ENCODE data around the gene MBTD1.
"Not testable (repeated sequence)": the region's sequence is repeated elsewhere in the genome, so short reads cannot be mapped to it uniquely, and the experiment has no call there.

The MBTD1 gene

GRCh38 chr17:51255673-51256072, 4.2 kb downstream of the MBTD1 start:
- DNase-seq (ENCODE audit: low read depth), result no peak

- DNase-seq (ENCODE audit: low read depth), result no peak
Observed at GRCh38 chr17:51251010-51251409, 8.8 kb downstream of the MBTD1 start.

GRCh38 chr17:51250314-51250840, 9.5 kb downstream of the MBTD1 start:
- DNase-seq (ENCODE audit: low read depth), result no peak

- DNase-seq (ENCODE audit: low read depth), result no peak
Observed at GRCh38 chr17:51245535-51245934, 14.3 kb downstream of the MBTD1 start.

GRCh38 chr17:51244041-51244440, 15.8 kb downstream of the MBTD1 start:
- DNase-seq (ENCODE audit: low read depth), result no peak

GRCh38 chr17:51240275-51240674, 19.6 kb downstream of the MBTD1 start:
- DNase-seq (ENCODE audit: low read depth), result no peak

GRCh38 chr17:51238255-51238887, 21.5 kb downstream of the MBTD1 start:
- DNase-seq (ENCODE audit: low read depth), result no peak

GRCh38 chr17:51234162-51234561, 25.7 kb downstream of the MBTD1 start:
- no peak for DNase-seq (ENCODE audit: low read depth)

- DNase-seq (ENCODE audit: low read depth), result no peak
Observed at GRCh38 chr17:51231999-51232398, 27.9 kb downstream of the MBTD1 start.

GRCh38 chr17:51230306-51230705, 29.5 kb downstream of the MBTD1 start:
- no peak for DNase-seq (ENCODE audit: low read depth)

GRCh38 chr17:51229889-51230288, 30.0 kb downstream of the MBTD1 start:
- no peak for DNase-seq (ENCODE audit: low read depth)

GRCh38 chr17:51228161-51228560, 31.7 kb downstream of the MBTD1 start:
- no peak for DNase-seq (ENCODE audit: low read depth)

- not testable (repeated sequence) for DNase-seq (ENCODE audit: low read depth)
Observed at GRCh38 chr17:51225523-51225922, 34.3 kb downstream of the MBTD1 start.

- DNase-seq (ENCODE audit: low read depth), result no peak
Observed at GRCh38 chr17:51224402-51225262, 35.2 kb downstream of the MBTD1 start.

GRCh38 chr17:51221322-51221721, 38.5 kb downstream of the MBTD1 start:
- no peak for DNase-seq (ENCODE audit: low read depth)

GRCh38 chr17:51217946-51218345, 41.9 kb downstream of the MBTD1 start:
- DNase-seq (ENCODE audit: low read depth), result no peak

- peak; percentile 32 for DNase-seq (ENCODE audit: low read depth)
Observed at GRCh38 chr17:51214920-51215319, 44.9 kb downstream of the MBTD1 start.

- no peak for DNase-seq (ENCODE audit: low read depth)
Observed at GRCh38 chr17:51203838-51204237, 56.0 kb downstream of the MBTD1 start.

- DNase-seq (ENCODE audit: low read depth), result no peak
Observed at GRCh38 chr17:51200846-51201245, 59.0 kb downstream of the MBTD1 start.

- peak; percentile 46 for DNase-seq (ENCODE audit: low read depth)
Observed at GRCh38 chr17:51200295-51200694, 59.6 kb downstream of the MBTD1 start.

- no peak for DNase-seq (ENCODE audit: low read depth)
Observed at GRCh38 chr17:51197754-51198153, 62.1 kb downstream of the MBTD1 start.

- no peak for DNase-seq (ENCODE audit: low read depth)
Observed at GRCh38 chr17:51191895-51192294, 68.0 kb downstream of the MBTD1 start.

- no peak for DNase-seq (ENCODE audit: low read depth)
Observed at GRCh38 chr17:51189628-51190027, 70.2 kb downstream of the MBTD1 start.
